Lower leg skin (tissue), 3 donors: ENCODE results near the gene SECTM1.

Experiments
- CTCF ChIP-seq, 3 donors: fragments of 450-650 bp; IDR thresholded peaks; one replicate each; pipeline ENCODE4 v1.5.1; 2016; ENCODE audit warnings: antibody characterized with exemption in 3 of 3, mild to moderate bottlenecking in 3 of 3, moderate library complexity in 2 of 3
- POLR2A ChIP-seq, 2 donors: fragments of 450-650 bp; IDR thresholded peaks; one replicate each; pipeline ENCODE4 v1.6.1; 2016 to 2017; ENCODE audit warnings: antibody characterized with exemption in 2 of 2, mild to moderate bottlenecking in 1 of 2, moderate library complexity in 1 of 2

DNA sequence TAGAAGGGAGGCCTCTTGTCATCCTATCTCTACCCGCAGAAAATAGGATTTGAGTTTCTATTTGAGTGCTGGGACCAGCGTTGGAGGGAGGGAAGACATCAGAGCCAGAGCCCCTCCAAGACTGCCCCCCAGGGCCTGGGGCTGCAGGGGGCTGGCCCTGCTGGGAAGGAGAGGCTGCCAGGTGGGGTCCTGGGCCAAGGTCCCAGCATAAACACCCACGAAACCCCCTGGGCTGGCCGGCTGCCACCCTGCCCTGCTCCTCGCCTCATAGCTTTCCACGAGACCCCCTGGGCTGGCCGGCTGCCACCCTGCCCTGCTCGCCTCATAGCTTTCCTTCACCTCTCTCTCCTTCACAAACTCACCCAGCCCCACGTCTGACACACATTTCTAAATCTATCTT, 14.9 kb upstream of the SECTM1 start:
- TF ChIP-seq CTCF (IDR thresholded peaks at IDR 0.05) = no peak
- TF ChIP-seq POLR2A (IDR thresholded peaks at IDR 0.05) = no peak
